GM19043 (cell line): ENCODE results near the gene METTL21C.

Source experiments
- ATAC-seq: cut with Tn5 transposase; IDR thresholded peaks from one replicate; pipeline ENCODE4 v1.9.1; 2021; ENCODE audit warnings: low read depth; ENCODE audit not compliant: unreplicated experiment

METTL21C gene

GRCh38 chr13:102670130-102670529, 24.7 kb downstream of the METTL21C start:
- no peak for ATAC-seq

- ATAC-seq, result no peak
Observed at GRCh38 chr13:102667911-102668310, 26.9 kb downstream of the METTL21C start.

- ATAC-seq, result no peak
Observed at GRCh38 chr13:102667023-102667422, 27.8 kb downstream of the METTL21C start.

GRCh38 chr13:102659168-102659713, 35.6 kb downstream of the METTL21C start:
- ATAC-seq, result no peak

- ATAC-seq, result no peak
Observed at GRCh38 chr13:102658660-102659059, 36.2 kb downstream of the METTL21C start.

- ATAC-seq, result no peak
Observed at GRCh38 chr13:102657630-102658029, 37.2 kb downstream of the METTL21C start.

- ATAC-seq, result no peak
Observed at GRCh38 chr13:102654756-102655155, 40.1 kb downstream of the METTL21C start.

- no peak for ATAC-seq
Observed at GRCh38 chr13:102651892-102652291, 43.0 kb downstream of the METTL21C start.

- ATAC-seq, result no peak
Observed at GRCh38 chr13:102651392-102651791, 43.5 kb downstream of the METTL21C start.

GRCh38 chr13:102650444-102650843, 44.4 kb downstream of the METTL21C start:
- no peak for ATAC-seq

GRCh38 chr13:102648046-102648445, 46.8 kb downstream of the METTL21C start:
- ATAC-seq, result no peak

- ATAC-seq, result no peak
Observed at GRCh38 chr13:102645701-102646100, 49.1 kb downstream of the METTL21C start.

- ATAC-seq, result no peak
Observed at GRCh38 chr13:102643656-102644055, 51.2 kb downstream of the METTL21C start.

- no peak for ATAC-seq
Observed at GRCh38 chr13:102642475-102642874, 52.4 kb downstream of the METTL21C start.

- ATAC-seq, result no peak
Observed at GRCh38 chr13:102642029-102642428, 52.8 kb downstream of the METTL21C start.

GRCh38 chr13:102638741-102639140, 56.1 kb downstream of the METTL21C start:
- ATAC-seq, result no peak
